Activated naive CD4-positive, alpha-beta T cell treated with anti-CD3 and anti-CD28 coated beads, Interleukin-2, amount 50 U/mL, for 24 hours (primary cell): Measurements from ENCODE around the gene MAPK10.
"Not testable (repeated sequence)": the region's sequence is repeated elsewhere in the genome, so short reads cannot be mapped to it uniquely, and the experiment has no call there.

Experiments
- H3K27ac Mint-ChIP-seq: one replicate; pipeline ENCODE4 v1.8.0; 2021; ENCODE audit warnings: mild to moderate bottlenecking, mixed read lengths
- H3K27me3 Mint-ChIP-seq: one replicate; pipeline ENCODE4 v1.8.0; 2021; ENCODE audit warnings: mixed read lengths
- H3K36me3 Mint-ChIP-seq: one replicate; pipeline ENCODE4 v1.8.0; 2021; ENCODE audit warnings: mixed read lengths
- H3K4me1 Mint-ChIP-seq: one replicate; pipeline ENCODE4 v1.8.0; 2021; ENCODE audit warnings: mixed read lengths
- H3K4me3 Mint-ChIP-seq: one replicate; pipeline ENCODE4 v1.8.0; 2021; ENCODE audit warnings: mild to moderate bottlenecking, mixed read lengths
- H3K9me3 Mint-ChIP-seq: one replicate; pipeline ENCODE4 v1.8.0; 2021; ENCODE audit warnings: mixed read lengths

Gene MAPK10

DNA sequence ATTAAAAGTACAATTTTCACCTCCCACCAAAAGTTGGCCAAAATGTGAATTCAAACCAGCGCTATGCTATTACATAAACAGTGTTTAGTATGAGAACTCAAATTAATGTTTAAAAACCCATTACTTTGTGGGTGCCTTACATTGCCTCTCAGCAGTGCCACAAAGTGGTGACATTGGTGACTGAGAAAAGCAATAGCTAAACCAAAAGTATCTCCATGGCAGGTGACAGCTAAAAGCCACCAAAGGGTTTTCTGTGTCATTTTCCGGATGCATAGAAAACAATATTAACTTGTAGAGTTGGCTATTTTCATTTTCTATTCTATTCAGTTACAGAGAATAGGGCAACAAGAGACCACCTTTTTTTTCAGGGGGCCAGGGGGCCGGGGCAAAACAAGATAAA is 261.2 kb downstream of the MAPK10 start:
- Mint-ChIP-seq H3K36me3 (no peaks in the 10 kb centered on the region), H3K4me3 (no peak overlapping the region), H3K9me3 (no peaks in the 10 kb centered on the region)

GRCh38 chr4:86096373-86096772 is 263.5 kb downstream of the MAPK10 start:
- no peak overlapping the region for H3K4me3 Mint-ChIP-seq
- no peak overlapping the region for H3K27ac Mint-ChIP-seq
- H3K4me1 Mint-ChIP-seq, result no peaks in the 10 kb centered on the region
- no peaks in the 10 kb centered on the region for H3K27me3 Mint-ChIP-seq
- no peaks in the 10 kb centered on the region for H3K9me3 Mint-ChIP-seq
- H3K36me3 Mint-ChIP-seq, result no peaks in the 10 kb centered on the region

More for the DNA sequence above, 261.2 kb downstream of the MAPK10 start:
- H3K4me1 Mint-ChIP-seq, result no peaks in the 10 kb centered on the region
- no peaks in the 10 kb centered on the region for H3K27me3 Mint-ChIP-seq
- H3K27ac Mint-ChIP-seq, result no peak overlapping the region

DNA sequence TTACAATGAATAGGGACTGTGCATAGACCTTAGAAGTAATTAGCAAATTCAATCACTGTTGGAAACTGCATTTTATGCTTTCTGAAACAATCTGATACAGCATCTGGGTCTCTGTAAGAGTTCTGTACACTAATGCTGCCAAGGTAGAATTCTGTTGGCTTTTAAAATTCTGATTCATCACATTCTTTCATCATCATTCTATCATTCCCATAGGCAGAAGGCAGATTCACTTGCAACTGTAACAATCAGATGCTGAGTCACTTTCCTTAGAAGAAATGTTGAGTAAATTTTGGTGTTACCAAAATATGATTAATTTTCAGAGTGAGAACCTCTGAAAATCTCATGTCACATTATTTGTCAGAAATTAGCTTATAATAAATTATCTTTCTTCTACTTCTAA is 267.2 kb downstream of the MAPK10 start:
- no peaks in the 10 kb centered on the region for H3K9me3 Mint-ChIP-seq
- H3K27ac Mint-ChIP-seq, result no peak overlapping the region
- H3K4me3 Mint-ChIP-seq, result no peak overlapping the region
- H3K4me1 Mint-ChIP-seq, result no peaks in the 10 kb centered on the region
- no peaks in the 10 kb centered on the region for H3K27me3 Mint-ChIP-seq
- no peaks in the 10 kb centered on the region for H3K36me3 Mint-ChIP-seq

- no peak overlapping the region for H3K27ac Mint-ChIP-seq
- H3K4me3 Mint-ChIP-seq, result no peak overlapping the region
- no peaks in the 10 kb centered on the region for H3K9me3 Mint-ChIP-seq
- no peaks in the 10 kb centered on the region for H3K27me3 Mint-ChIP-seq
- no peaks in the 10 kb centered on the region for H3K36me3 Mint-ChIP-seq
- no peaks in the 10 kb centered on the region for H3K4me1 Mint-ChIP-seq
Measured at GRCh38 chr4:86091201-86091600, 268.7 kb downstream of the MAPK10 start.

DNA sequence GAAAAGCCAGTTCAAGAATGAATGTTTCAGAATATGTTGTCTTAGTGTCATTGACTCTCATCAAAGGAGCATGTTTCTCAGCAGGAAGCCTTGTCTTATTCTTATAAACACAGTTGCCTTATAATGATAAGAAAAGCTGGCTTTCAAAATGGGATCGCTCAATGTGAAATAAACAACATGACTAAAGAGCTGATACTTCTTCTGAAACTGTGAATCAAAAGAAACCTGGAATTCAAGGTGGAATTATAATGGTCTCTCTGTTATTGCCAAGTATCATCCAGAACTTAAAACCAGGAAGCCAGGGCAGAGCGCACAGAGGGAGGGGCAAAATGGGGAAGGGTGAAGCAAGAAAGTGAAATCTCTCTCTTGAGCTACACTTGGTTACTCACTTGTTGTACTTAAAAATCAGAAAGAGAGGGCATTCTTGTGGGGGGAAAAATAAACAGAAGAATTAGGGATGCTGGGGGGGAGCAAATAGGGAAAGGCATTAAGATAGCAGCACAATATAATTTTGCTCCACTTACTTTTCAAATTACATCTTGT is 270.0 kb downstream of the MAPK10 start:
- Mint-ChIP-seq H3K4me3 (no peak overlapping the region), H3K9me3 (no peaks in the 10 kb centered on the region), H3K27ac (no peak overlapping the region), H3K27me3 (no peaks in the 10 kb centered on the region), H3K36me3 (no peaks in the 10 kb centered on the region), H3K4me1 (no peaks in the 10 kb centered on the region)

DNA sequence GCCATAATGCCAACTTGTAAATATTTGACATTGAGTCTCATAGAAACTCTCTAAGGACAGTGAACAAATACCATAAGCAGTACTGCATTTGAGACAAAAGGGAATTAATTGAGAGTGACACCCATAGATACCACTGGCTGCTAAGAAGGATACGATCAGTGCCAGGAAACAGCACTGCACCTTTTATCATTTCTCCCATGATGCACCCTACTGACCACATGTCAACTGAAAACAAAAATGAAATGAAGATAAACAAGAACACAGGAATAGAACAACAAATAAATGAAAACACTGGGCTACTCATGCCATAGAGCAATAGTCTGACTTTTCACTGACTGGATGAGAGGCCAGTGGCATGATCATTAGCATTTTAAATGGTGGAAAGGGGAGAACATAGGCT is 270.8 kb downstream of the MAPK10 start:
- Mint-ChIP-seq H3K4me1 (no peaks in the 10 kb centered on the region), H3K27ac (no peak overlapping the region), H3K9me3 (no peaks in the 10 kb centered on the region), H3K36me3 (no peaks in the 10 kb centered on the region), H3K4me3 (no peak overlapping the region), H3K27me3 (no peaks in the 10 kb centered on the region)

DNA sequence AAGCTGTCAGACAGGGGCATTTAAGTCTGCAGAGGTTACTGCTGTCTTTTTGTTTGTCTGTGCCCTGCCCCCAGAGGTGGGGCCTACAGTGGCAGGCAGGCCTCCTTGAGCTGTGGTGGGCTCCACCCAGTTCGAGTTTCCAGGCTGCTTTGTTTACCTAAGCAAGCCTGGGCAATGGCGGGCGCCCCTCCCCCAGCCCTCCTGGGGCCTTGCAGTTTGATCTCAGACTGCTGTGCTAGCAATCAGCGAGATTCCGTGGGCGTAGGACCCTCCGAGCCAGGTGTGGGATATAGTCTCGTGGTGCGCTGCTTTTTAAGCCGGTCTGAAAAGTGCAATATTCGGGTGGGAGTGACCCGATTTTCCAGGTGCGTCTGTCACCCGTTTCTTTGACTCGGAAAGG is 284.1 kb downstream of the MAPK10 start:
- not testable (repeated sequence) for H3K27ac Mint-ChIP-seq, H3K27me3 Mint-ChIP-seq, H3K4me1 Mint-ChIP-seq, H3K4me3 Mint-ChIP-seq, H3K36me3 Mint-ChIP-seq, H3K9me3 Mint-ChIP-seq

GRCh38 chr4:86060341-86060740 is 299.5 kb downstream of the MAPK10 start:
- H3K27ac Mint-ChIP-seq, result no peak overlapping the region
- H3K4me3 Mint-ChIP-seq, result no peak overlapping the region
- H3K4me1 Mint-ChIP-seq, result no peaks in the 10 kb centered on the region

GRCh38 chr4:86058621-86059020 is 301.2 kb downstream of the MAPK10 start:
- no peak overlapping the region for H3K4me3 Mint-ChIP-seq

More at GRCh38 chr4:86060341-86060740, 299.5 kb downstream of the MAPK10 start:
- Mint-ChIP-seq H3K27me3 (no peaks in the 10 kb centered on the region), H3K9me3 (no peaks in the 10 kb centered on the region), H3K36me3 (no peaks in the 10 kb centered on the region)

DNA sequence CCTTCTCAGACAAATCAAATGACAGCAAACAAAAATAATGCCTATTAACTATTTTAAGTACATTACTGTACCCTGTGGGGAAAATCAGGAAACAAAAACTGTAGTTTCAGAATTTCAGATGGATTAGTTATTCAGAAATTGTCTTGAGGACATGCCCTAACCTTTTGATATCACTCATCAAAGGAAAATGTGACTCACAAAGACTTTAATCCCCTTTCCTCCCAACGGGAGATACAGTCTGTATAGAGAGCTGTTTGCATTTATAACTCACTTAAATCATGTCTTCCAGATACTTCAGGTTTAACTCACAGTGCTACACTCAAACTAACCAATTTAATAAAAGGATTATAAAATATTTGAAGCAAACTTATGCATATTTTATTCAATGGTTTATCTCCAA is 304.0 kb downstream of the MAPK10 start:
- H3K4me1 Mint-ChIP-seq, result no peaks in the 10 kb centered on the region
- H3K4me3 Mint-ChIP-seq, result no peak overlapping the region
- H3K9me3 Mint-ChIP-seq, result no peaks in the 10 kb centered on the region
- no peaks in the 10 kb centered on the region for H3K36me3 Mint-ChIP-seq
- no peaks in the 10 kb centered on the region for H3K27me3 Mint-ChIP-seq
- H3K27ac Mint-ChIP-seq, result no peak overlapping the region

More at GRCh38 chr4:86058621-86059020, 301.2 kb downstream of the MAPK10 start:
- Mint-ChIP-seq H3K36me3 (no peaks in the 10 kb centered on the region), H3K9me3 (no peaks in the 10 kb centered on the region), H3K4me1 (no peaks in the 10 kb centered on the region), H3K27me3 (no peaks in the 10 kb centered on the region), H3K27ac (no peak overlapping the region)

DNA sequence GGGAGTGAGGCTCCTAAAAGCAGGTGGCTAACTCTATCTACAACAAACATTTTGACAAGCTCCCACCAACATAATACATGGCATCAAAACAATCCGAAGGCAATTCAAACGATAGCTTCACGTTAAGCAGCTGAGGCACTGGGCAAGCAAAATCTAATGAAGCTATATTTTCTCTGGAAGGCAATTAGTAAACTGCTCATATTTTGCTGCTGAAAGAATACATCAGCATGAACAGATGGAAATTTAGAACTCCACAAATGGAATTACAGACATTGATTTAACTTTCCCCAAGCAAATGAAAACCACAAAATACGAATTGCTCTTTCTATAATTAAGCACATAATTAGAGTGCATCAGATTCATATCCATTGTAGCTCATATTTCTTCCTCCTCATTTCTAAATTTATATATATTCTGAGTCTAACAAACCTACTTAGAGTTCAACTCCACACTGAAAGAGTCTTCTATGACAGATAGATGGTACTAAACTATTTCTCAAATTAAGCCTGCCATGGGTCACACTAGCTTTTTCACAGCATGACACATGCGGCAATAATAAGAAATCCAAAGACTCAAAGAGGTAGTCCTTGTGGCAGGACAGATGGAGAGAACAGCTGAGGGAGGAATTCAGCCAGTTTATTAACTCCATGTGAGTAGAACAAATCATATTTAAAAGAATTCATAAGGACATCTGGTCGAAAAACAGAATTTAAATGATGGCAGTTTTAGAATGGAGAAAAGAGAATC is 305.4 kb downstream of the MAPK10 start:
- Mint-ChIP-seq H3K9me3 (no peaks in the 10 kb centered on the region), H3K4me1 (no peaks in the 10 kb centered on the region), H3K27ac (no peak overlapping the region), H3K4me3 (no peak overlapping the region), H3K27me3 (no peaks in the 10 kb centered on the region), H3K36me3 (no peaks in the 10 kb centered on the region)

DNA sequence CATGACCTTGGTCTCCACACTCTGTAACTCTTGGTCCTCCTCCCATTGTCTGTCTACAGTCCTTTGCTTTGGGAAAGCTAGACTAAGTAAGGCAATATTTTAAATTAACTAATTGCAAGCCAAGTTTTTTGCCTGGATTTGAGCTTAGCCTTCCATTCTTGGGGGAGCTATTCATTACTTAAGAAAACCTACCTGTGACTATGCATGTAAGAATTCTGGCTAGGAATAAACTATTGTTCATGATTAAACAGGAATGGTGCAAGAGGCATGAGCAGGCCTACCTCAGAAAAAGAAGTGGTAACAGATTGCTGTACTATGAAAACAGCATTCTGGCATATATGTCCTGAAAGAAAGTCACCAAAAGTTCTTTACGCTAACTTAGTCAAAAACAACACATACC is 309.4 kb downstream of the MAPK10 start:
- Mint-ChIP-seq H3K4me3 (no peak overlapping the region), H3K4me1 (no peaks in the 10 kb centered on the region), H3K36me3 (no peaks in the 10 kb centered on the region), H3K27me3 (no peaks in the 10 kb centered on the region), H3K27ac (no peak overlapping the region), H3K9me3 (no peaks in the 10 kb centered on the region)

DNA sequence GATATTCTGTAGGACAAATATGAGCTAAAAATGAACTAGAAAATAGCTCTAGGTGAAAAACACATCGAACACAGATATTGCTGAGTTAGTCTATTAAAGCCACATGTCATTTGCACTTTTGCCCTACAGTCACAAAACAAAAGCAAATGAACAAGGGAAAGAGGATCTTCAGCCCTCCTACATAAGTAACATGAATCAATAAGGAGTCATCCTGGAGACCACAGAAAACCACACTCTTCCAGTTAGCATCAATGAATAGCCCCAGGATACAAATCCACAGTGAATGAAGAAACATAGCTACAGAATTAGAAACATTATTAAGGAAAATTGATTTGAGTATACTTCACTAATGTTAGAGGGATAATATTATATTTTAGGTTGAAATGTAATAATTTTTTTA is 311.4 kb downstream of the MAPK10 start:
- H3K27me3 Mint-ChIP-seq, result no peaks in the 10 kb centered on the region
- no peaks in the 10 kb centered on the region for H3K4me1 Mint-ChIP-seq
- no peak overlapping the region for H3K4me3 Mint-ChIP-seq
- no peaks in the 10 kb centered on the region for H3K9me3 Mint-ChIP-seq
- H3K36me3 Mint-ChIP-seq, result no peaks in the 10 kb centered on the region
- no peak overlapping the region for H3K27ac Mint-ChIP-seq

DNA sequence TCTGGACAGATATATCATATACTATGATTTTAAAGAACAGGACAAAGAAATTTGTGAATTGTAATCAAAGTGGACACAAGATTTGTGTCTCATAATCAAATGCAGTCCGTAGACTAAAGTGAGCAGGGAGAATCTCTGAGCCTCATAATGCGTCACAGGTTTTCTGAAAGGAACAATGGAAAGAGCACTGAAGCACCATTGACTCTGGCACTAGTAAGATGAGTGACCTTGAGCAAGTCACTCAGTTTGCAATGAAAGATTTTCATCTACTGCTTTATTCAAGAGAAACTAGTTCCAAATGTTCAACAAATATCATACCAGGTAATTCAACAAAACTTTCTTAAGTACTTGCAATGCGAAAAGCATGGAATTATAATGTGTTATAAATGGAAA is 315.3 kb downstream of the MAPK10 start:
- Mint-ChIP-seq H3K27me3 (no peaks in the 10 kb centered on the region), H3K4me3 (no peak overlapping the region), H3K27ac (no peak overlapping the region), H3K9me3 (no peaks in the 10 kb centered on the region), H3K36me3 (no peaks in the 10 kb centered on the region), H3K4me1 (no peaks in the 10 kb centered on the region)

GRCh38 chr4:86043755-86044592 is 315.9 kb downstream of the MAPK10 start:
- no peaks in the 10 kb centered on the region for H3K4me1 Mint-ChIP-seq
- no peak overlapping the region for H3K27ac Mint-ChIP-seq
- no peaks in the 10 kb centered on the region for H3K36me3 Mint-ChIP-seq
- no peak overlapping the region for H3K4me3 Mint-ChIP-seq
- no peaks in the 10 kb centered on the region for H3K9me3 Mint-ChIP-seq
- no peaks in the 10 kb centered on the region for H3K27me3 Mint-ChIP-seq

- no peaks in the 10 kb centered on the region for H3K4me1 Mint-ChIP-seq
- H3K27me3 Mint-ChIP-seq, result no peaks in the 10 kb centered on the region
- no peak overlapping the region for H3K27ac Mint-ChIP-seq
- no peaks in the 10 kb centered on the region for H3K36me3 Mint-ChIP-seq
- no peak overlapping the region for H3K4me3 Mint-ChIP-seq
- H3K9me3 Mint-ChIP-seq, result no peaks in the 10 kb centered on the region
Measured at GRCh38 chr4:86038037-86038436, 321.8 kb downstream of the MAPK10 start.
